GM21390 (cell line): Measurements from ENCODE around the gene NEMP1.
"Not testable (repeated sequence)": the region's sequence is repeated elsewhere in the genome, so short reads cannot be mapped to it uniquely, and the experiment has no call there.

Source experiments
- ATAC-seq: cut with Tn5 transposase; IDR thresholded peaks from one replicate; pipeline ENCODE4 v1.9.1; 2021; ENCODE audit not compliant: unreplicated experiment

Gene NEMP1

DNA sequence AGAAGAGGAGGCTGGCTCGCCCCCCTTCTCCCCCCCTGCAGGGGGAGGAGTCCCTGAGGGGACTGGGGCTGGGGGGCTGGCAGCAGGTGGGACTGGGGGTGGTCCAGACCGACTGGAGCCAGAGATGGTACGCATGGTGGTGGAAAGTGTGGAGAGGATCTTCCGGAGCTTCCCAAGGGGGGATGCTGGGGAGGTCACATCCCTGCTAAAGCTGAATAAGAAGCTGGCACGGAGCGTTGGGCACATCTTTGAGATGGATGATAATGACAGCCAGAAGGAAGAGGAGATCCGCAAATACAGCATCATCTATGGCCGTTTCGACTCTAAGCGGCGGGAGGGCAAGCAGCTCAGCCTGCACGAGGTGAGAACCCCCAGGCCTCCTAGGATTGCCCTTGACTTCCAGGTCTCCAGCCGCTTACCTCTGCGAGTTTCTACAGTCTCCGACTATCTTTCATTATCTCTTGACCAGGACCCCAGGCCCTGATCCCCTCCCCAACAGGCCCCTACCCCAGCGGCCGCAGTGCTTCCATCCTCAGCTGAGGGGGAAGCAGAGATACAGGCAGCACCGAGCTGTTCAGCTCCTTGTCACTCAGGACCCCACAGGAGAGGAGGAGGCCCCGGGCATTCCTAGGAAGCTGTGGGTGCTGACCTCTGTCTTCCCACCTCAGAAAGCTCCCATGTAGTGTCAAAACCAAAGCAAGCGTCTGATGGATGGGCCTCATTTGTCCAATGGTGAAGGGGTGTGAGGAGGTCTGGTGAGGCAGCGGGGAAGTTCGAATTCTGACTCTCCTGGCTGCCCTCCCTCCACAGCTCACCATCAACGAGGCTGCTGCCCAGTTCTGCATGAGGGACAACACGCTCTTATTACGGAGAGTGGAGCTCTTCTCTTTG, 13.3 kb upstream of the NEMP1 start:
- no peak for ATAC-seq

DNA sequence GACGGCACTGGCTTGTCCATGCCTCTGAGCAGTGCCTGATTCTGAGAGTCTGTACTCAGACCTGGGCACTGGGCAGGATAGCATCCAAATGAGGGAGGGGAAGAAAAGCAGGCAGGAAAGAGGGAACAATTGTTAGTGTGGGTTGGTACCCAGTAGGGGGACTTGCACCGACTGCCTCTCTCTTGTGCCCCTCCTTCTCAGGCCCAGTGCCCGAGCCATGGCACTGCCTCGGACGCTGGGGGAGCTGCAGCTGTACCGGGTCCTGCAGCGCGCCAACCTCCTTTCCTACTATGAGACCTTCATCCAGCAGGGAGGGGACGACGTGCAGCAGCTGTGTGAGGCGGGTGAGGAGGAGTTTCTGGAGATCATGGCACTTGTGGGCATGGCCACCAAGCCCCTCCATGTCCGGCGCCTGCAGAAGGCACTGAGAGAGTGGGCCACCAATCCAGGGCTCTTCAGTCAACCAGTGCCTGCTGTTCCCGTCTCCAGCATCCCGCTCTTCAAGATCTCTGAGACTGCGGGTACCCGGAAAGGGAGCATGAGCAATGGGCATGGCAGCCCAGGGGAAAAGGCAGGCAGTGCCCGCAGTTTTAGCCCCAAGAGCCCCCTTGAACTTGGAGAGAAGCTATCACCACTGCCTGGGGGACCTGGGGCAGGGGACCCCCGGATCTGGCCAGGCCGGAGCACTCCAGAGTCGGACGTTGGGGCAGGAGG, 12.5 kb upstream of the NEMP1 start:
- no peak for ATAC-seq

DNA sequence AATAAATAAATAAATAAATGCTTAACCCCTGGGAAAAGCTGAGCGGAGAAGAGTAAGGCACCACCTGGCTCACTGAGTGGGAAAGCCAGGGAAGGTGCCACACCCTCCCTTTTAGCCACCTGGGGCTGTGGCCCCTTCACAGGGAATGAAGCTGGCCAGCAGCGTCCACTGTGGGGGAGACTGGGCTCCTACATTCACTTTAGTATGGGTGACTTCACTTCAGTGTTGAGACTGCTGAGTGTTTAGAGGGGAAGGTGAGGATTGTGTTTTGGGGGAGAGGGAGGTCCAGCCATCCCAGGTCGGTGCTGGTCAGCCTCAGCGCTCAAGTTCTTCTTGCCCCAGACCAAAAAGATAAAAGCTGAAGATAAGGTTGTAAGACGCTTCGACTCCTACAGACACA, 11.9 kb upstream of the NEMP1 start:
- no peak for ATAC-seq

DNA sequence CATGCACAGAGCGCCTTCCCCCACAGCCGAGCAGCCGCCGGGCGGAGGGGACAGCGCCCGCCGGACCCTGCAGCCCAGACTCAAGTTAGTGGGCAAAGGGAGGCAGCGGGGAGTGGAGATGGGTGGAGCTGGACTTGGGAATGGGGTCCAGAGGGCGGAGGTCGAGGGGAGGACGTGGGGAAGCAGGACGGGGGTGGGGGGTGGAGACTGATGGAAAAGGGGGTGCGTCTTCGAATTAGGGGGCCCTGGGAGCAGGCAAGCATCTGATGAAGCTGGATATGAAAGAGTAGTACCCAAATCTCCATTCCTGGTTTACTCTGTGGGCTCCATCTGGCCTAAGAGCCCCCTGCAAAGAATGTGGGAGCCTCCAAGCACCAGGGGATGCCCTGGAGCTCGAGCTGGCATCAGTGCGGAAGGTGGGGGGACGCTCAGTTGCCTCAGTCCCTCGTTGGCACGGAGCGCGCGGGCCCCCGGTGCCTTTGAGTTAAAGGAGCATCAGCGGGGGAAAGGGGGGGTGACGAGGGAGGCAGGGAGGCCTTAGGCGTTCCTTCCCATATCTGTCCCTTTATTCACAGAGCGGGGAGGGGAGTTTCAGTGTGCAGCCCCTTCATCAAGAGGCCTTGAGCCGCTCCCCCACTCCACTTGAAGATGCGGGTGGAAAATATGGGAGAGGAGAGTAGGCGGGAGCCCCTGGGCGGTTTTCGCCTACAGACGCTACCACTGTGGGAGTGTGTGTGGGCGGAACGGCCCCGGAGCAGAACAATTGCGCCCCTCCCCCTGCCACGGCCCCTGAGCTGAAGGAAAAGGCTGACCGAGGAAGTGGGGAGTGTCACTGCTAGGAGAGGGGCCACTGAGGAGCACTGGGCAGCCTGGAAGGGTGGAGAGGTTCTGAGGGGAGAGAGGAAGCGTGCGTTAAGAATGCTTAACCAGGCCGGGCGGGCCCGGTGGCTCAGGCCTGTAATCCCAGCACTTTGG, 11.0 kb upstream of the NEMP1 start:
- ATAC-seq = no peak

DNA sequence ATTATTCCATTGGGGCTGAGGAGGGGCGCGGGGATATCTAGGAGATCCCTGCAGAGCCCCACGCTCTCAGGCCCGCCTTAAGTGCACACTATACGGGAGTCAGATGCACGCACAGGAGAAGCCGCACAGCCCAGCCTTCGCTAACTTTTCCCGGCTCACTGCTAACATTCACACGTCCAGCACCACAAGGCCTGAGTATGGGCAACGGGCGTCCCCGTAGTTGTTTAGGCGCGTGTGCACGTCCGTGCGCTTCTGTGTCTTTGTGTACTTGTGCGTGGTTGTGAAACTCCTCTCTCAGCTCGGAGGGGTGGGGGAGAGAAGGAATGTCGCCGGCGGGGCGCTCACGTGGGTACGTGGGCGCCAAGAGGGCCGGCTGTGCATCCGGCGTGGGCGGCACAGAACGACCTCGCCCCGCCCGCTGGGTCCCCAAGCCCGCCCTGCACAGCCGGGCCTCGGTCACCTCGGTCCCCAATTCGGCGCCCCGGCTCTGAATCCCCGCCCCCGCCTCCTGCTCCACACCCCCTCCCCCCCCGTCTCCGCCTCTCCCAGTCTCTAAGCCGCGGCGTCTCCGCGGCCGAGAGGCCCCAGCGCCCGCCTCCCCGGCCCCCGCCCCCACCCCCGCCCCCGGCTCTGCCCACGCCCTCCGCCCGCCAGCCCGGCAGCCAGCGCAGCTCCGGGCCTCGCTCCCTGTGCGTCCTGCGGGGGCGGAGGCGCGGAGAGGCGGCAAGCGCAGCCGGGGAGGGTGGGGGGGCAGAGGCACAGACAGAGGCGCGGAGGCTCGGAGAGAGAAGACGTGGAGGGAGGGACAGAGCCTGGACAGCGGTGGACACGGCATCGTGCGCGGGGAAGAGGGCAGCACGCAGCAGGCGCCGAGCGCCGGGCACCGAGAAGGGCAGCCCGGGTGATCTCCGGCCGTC, 10.0 kb upstream of the NEMP1 start, which contains the start of gene NAB2:
Gene NAB2 (plus strand): TSS at position 761 of the 917 bp plus-strand sequence. CDS start 158 bp downstream, outside the sequence.
- ATAC-seq = peak; percentile 52

DNA sequence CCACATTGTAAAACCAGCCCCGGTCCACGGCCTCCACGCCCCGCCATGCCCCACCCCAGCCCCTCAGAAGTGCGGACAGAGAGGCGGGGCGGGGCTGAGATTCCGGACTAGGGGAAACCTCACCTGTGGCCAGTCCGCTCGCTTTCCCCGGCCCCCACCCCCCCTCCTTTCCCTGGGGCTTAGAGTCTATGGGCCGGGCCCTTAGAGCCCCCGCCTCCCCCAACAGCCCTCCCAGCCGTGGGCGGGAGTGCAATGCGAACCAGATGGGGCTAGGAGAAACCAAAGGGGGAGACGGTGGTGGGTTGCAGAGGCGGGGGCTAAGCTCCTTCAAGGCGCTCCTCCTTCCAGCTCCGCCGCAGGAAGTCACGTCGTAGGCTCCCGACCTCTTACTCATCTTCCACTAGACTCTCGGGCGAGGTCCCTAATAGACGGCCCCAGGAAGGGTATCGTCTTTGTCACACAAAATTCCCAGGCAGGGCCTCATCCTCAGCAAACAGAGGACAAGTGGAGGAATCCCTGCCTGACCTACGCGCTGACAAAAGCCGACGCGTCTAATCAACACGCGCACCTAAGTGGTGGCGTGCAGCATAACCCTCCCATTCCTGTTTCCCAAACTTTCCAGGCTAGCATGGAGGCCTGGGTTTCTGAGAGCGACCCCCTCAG, 9.2 kb upstream of the NEMP1 start:
- ATAC-seq = peak; percentile 28

DNA sequence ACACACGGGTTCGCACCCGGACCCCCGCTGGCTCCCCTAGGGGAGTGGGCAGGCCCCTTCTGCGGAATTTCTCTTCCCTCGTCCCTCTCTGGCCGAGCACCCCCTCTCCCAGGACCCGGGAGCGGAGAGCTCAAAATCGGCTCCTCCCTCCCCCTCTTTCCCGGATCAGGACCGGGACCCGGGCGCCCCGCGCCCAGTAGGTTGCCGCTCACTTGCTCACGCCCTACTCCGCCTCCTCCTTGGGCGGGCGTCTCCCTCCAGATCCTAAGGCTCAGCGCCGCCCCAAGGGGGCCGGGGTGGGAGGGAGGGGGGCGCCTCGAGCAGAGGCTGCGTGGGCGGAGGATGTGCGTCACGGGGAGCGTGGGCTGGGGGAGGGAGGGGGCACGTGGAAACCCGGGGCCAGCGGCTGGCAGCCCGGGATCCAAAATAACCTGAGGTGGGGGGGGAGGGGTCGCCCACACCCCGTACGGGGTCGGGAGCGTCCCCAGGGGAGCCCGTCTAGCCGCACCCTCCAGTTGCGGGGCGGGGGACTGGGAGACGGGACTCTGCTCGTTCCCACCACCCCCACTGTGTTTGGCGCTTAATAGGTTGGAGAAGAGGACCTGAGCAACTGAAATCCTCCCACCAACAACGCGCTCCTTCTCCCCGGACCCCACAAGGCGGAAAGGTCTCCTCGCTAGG, 8.6 kb upstream of the NEMP1 start:
- ATAC-seq = peak; percentile 28

DNA sequence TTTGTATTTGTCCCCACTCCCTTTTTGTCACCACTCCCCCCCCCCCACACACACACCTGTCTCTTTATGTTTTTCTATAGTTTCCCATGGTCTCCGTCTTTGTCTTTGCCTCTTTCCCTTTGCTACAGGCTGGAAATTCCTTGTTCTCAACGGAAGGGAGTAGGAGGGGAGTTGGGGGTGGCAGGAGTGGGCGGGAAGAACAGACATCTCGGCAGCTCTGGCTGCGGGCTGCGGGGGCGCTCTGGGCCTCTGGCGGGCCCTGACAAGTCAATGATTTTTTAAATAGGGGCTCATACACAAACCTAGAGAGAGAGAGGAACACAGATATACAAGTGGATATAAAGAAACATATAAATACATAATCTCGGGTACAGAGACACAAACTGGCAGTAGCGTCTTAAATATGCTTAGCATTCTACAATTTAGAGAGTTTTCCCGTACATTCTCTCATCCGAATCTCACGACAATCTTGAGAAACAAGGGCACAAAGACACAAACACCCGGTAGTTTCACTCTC, 8.0 kb upstream of the NEMP1 start:
- no peak for ATAC-seq

DNA sequence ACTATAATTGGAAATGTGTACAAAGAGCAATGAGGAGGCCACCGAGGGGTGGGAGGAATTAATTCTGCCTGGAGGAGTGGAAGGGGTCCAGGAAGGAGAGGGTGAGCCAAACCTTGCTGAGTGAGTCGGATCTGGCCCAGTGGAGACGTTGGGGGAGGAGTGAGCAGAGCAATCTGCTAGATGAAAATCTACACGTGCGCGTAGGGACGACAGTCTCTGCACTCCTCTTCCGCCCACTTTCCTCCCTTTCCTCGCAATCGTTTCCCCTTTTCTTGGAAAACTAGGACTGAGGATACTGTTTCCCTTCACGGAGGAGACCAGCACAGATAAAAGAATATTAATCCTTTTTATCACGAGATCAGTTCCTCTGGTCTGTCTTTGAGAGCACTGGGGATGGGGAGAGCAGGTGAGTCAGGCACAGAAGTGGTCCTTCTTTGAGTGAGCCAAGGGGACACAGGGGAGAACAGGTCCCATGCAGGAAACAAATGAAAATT, 7.5 kb upstream of the NEMP1 start:
- no peak for ATAC-seq

DNA sequence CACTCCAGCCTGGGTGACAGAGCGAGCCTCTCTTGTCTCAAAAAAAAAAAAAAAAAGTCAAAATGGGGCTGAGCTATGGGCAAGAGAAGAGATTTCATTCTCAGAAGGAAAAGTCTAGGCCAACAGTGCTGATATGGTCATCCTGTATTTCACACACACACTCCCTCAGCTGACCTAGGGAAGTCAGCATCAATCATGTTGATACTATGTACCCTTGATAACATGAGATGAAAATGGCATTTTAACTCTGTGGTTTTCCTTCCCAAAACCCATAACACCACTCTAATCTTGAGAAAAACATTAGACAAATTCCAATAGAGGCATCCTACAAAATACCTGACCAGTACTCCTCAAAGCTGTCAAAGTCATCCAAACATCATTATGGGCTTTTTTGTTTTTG, 2.3 kb upstream of the NEMP1 start:
- no peak for ATAC-seq

DNA sequence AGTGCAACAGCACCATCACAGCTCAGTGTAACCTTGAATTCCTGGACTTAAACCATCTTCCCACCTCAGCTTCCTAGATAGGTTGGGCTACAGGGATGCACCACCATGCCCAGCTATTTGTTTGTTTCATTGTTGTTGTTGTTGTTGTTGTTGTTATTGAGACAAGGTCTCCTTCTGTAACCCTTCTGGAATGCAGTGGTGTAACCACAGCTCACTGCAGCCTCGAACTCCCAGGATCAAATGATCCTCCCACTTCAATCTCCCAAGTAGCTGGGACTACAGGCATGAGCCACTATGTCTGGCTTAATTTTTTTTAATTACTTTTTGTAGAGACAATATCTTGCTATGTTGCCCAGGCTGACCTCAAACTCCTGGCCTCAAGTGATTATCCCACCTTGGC, 1.2 kb upstream of the NEMP1 start:
- no peak for ATAC-seq

DNA sequence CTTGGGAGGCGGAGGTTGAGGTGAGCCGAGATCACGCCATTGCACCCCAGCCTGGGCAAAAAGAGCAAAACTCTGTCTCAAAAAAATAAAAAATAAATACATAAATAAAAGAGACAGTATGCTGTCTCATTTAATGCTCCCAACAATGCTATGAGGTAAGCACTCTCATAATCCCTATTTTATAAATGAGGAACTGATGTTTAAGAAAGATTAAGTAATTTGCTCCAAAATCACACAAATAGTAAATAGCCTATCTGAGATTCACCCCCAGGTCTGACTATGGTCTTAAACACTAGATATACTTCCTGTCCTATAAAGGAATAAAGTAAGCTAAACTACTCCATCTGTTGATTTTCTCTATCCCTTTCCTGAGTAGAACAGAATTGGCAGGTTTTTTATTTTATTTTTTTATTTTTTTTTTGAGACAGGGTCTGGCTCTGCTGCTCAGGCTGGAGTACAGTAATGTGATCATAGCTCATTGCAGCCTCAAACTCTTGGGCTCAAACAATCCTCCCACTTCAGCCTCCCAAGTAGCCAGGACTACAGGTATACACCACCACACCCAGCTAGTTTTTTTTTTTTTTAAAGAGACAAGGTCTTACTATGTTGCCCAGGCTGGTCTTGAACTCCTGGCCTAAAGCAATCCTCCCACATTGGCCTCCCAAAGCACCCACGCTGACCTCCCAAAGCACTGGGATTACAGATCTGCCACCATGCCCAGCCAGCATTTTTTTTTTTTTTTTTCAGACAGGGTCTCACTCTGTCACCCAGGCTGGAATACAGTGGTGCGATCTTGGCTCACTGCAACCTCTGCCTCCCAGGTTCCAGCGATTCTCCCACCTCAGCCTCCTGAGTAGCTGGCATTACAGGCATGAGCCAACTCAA, 4.8 kb downstream of the NEMP1 start:
- ATAC-seq = not testable (repeated sequence)

DNA sequence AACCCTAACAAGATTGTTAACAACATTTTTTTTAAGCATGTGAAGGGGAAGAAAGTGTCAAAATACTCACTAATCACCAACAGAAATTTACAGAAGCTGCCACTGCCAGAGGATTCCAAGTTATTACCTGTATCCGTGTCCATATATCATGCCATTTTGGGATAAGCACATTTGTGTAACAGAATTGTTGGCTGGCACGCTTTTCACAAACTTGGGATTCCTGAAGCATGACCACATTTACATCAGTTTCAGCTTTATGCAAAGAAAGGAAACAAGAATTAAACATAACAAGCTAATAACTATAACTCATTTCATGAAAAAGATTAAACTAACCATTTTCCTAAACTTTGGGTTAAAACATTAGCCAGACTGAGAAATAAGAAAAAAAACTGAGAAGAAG, 5.9 kb downstream of the NEMP1 start:
- no peak for ATAC-seq

DNA sequence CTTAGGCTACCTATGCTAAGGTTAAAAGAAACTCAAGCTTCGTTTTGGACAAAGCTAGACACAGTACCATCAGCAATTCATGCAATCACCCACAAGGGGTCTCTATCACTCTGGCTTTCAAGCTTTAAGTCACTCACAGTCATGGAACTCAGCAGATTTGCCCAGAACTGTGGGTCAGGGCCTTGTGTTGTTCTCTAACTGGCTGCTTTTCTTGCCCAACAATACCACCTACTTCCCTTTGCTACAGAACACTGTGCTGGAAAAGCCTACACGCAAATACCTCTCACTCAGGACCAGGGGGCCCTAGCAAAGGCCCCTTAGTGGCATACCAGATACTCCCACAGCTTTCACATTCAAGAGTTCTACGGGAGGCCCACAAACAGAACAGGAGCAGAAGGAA, 9.1 kb downstream of the NEMP1 start:
- peak; percentile 75 for ATAC-seq

DNA sequence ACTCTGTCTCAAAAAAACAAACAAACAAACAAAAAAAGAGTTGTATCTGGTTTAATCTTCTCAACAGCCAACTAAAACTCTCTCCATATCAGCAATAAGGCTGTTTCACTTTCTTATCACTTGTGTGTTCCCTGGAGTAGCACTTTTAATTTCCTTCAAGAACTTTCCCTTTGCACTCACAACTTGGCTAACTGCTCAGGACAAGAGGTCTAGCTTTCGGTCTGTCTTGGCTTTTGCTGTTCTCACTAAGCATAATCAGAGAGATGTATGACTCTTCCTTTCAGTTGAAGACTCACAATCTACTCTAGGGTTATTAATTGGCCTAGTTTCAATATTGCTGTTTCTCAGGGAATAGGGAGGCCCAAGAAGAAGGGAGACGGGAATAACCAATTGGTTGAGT, 12.3 kb downstream of the NEMP1 start:
- ATAC-seq = no peak

DNA sequence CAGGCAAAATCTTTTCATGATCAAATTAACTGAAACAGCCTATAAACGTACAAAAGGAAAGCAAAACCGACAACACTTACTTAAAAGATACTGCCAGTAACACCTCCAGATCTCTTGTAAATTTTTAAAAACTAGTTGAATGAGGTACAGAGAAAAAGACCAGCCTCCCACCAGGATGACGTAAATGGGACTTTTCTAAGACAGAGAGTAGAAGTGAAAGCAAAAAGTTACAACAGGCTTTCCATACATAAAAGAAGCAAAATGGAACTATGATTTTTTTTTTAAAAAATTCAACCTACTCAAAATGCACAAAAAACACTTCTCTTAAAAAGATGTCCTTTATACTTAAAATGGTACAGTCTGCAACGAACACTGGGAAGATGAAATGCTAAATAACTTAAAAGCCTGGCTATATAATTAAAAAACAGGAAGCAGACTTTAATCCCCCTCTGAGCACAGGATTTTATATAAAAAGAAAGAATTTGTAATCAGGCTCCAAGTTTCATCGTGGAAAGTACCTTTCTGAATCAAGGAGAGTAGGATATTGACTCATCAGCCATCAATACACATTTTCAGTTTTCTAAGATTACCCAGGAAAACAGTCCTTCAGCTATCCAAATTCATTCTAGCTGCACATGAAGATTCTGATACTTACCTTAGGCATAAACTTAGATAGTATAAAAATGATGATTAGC, 14.5 kb downstream of the NEMP1 start:
- ATAC-seq = no peak

DNA sequence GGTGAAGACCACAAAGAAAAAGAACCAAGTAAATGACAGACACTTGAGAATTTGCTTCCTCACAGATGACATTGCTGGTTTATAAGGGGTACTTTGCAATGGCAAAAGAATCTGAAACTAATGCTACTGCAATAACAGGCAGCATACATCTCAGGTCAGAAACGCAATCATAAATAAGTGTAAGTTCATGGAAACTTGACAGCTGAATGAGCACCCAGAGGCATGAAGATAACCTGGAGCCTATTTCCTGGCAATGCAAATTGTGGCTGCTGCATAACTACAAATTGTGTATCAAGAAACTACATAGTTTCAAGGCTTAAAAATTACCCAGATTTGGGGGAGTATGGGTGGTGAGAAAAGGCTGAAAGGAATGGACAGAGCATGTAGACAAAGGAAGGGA, 20.1 kb downstream of the NEMP1 start:
- ATAC-seq = peak; percentile 55
